Esophagus squamous epithelium (tissue), 5 donors: ENCODE measurements around the gene ZC3H13. TPM values are rescaled to one million over a fixed set of nuclear protein-coding genes. Genes with fewer than 3 reads are reported as not detected.

ENCODE experiments used
- DNase-seq: peaks from one replicate; lab custom pipeline; 2025; lab: John Stamatoyannopoulos, UW
- H3K27ac ChIP-seq, 4 donors: fragments of 200-600 bp; sonication (generic); one replicate each; pipeline ENCODE4 v1.5.1; 2016 to 2019; ENCODE audit warnings: mild to moderate bottlenecking in 1 of 4
- H3K27me3 ChIP-seq, 4 donors: fragments of 200-600 bp; sonication (generic); 1 replicate in 3 of 4; 2 replicates in 1 of 4; pipeline versions ENCODE4 v1.5.1 to v1.6.0; 2017 to 2021; ENCODE audit warnings: antibody characterized with exemption in 1 of 4
- H3K36me3 ChIP-seq, 3 donors: fragments of 200-600 bp; sonication (generic); one replicate each; pipeline ENCODE4 v1.5.1; 2016 to 2019
- H3K4me1 ChIP-seq, 3 donors: fragments of 200-600 bp; sonication (generic); one replicate each; pipeline ENCODE4 v1.5.1; 2017 to 2019
- H3K4me3 ChIP-seq, 4 donors: fragments of 200-600 bp; sonication (generic); 1 replicate in 3 of 4; 2 replicates in 1 of 4; pipeline ENCODE4 v1.5.1; 2016 to 2019; ENCODE audit warnings: mild to moderate bottlenecking in 2 of 4, moderate library complexity in 1 of 4
- H3K9me3 ChIP-seq, 3 donors: fragments of 200-600 bp; sonication (generic); one replicate each; pipeline ENCODE4 v1.5.1; 2016 to 2019
- CTCF ChIP-seq, 6 experiments: fragments of 450-650 bp in 4 of 6; fragments of 200-600 bp in 2 of 6; sonication (generic) in 2 of 6; IDR thresholded peaks; one replicate each; pipeline ENCODE4 v1.5.1; 2016 to 2019; ENCODE audit warnings: antibody characterized with exemption in 6 of 6, mild to moderate bottlenecking in 4 of 6, moderate library complexity in 4 of 6
- POLR2A ChIP-seq, 4 donors: fragments of 450-650 bp; IDR thresholded peaks; one replicate each; pipeline ENCODE4 v1.6.1; 2017; ENCODE audit warnings: antibody characterized with exemption in 4 of 4, mild to moderate bottlenecking in 4 of 4, moderate library complexity in 3 of 4
- WGBS, 2 donors: methylation state at CpG; one replicate each; pipeline ENCODE4 v1.1.5; 2018; 5-methylcytosine and 5-hydroxymethylcytosine counted together
- intact Hi-C: fragments of 100-400 bp; cut with DNase I; formaldehyde crosslinking; loops from one replicate; pipeline ENCODE4 v1.15.0; 2022
- total RNA-seq, 4 donors: library from RNA; depleted of rRNA; stranded (reverse); fragments of >200 nt; gene quantifications; one replicate each; pipeline ENCODE4 v1.1.0, GENCODE V29; 2016
- donor health status: DM: yes; HTN: yes; CAD: no.

The ZC3H13 gene
- total RNA-seq, 4 donors from 2014 or later: 12.4 to 28.8 (median 15.3) TPM

- TF ChIP-seq CTCF (IDR thresholded peaks at IDR 0.05) (no peak), POLR2A (IDR thresholded peaks at IDR 0.05) (no peak)
- Histone ChIP-seq H3K4me3 (no peak overlapping the region), H3K27ac (no peak overlapping the region), H3K36me3 (no peaks in the 10 kb centered on the region), H3K27me3 (peaks cover 0 to 43% (median 0%) of the 10 kb centered on the region in 4 donors), H3K9me3 (no peaks in the 10 kb centered on the region), H3K4me1 (no peaks in the 10 kb centered on the region)
- 48 to 50% methylated on average over 4 of the region's 4 CpGs for WGBS, 2 donors
- no peak for DNase-seq
- intact Hi-C loops: no loop called here
These were observed 115.9 kb downstream of the ZC3H13 start for GRCh38 chr13:45936621-45937020.

- Histone ChIP-seq H3K4me1 (peaks cover 0 to under 1% (median 0%) of the 10 kb centered on the region in 3 donors), H3K27ac (no peak overlapping the region), H3K27me3 (peaks cover 0 to 64% (median 0%) of the 10 kb centered on the region in 4 donors), H3K36me3 (no peaks in the 10 kb centered on the region), H3K4me3 (no peak overlapping the region), H3K9me3 (no peaks in the 10 kb centered on the region)
- TF ChIP-seq CTCF (IDR thresholded peaks at IDR 0.05) (no peak), POLR2A (IDR thresholded peaks at IDR 0.05) (no peak)
- WGBS, 2 donors: 81 to 83% methylated on average over 5 of the region's 5 CpGs
- intact Hi-C loops: no loop called here
- no peak for DNase-seq
These were observed 118.3 kb downstream of the ZC3H13 start for GRCh38 chr13:45934283-45934682.

GRCh38 chr13:45933203-45933908 is 119.2 kb downstream of the ZC3H13 start:
- H3K9me3 ChIP-seq: no peaks in the 10 kb centered on the region

GRCh38 chr13:45932676-45933075 is 119.9 kb downstream of the ZC3H13 start:
- Histone ChIP-seq H3K4me3 (no peak overlapping the region), H3K9me3 (no peaks in the 10 kb centered on the region), H3K27ac (no peak overlapping the region), H3K36me3 (no peaks in the 10 kb centered on the region), H3K4me1 (peaks cover 0 to 10% (median 0%) of the 10 kb centered on the region in 3 donors), H3K27me3 (peaks cover 0 to 64% (median 0%) of the 10 kb centered on the region in 4 donors)
- intact Hi-C loops: no loop called here
- WGBS, 2 donors: 59 to 69% methylated on average over 3 of the region's 3 CpGs
- DNase-seq: no peak
- TF ChIP-seq CTCF (IDR thresholded peaks at IDR 0.05) (no peak), POLR2A (IDR thresholded peaks at IDR 0.05) (no peak)

More at GRCh38 chr13:45933203-45933908, 119.2 kb downstream of the ZC3H13 start:
- Histone ChIP-seq H3K36me3 (no peaks in the 10 kb centered on the region), H3K27ac (no peak overlapping the region), H3K27me3 (peaks cover 0 to 64% (median 0%) of the 10 kb centered on the region in 4 donors), H3K4me3 (no peak overlapping the region), H3K4me1 (peaks cover 0 to 10% (median 0%) of the 10 kb centered on the region in 3 donors)
- WGBS, 2 donors: 69 to 81% methylated on average over 17 to 18 of the region's 18 CpGs
- TF ChIP-seq CTCF (IDR thresholded peaks at IDR 0.05) (no peak), POLR2A (IDR thresholded peaks at IDR 0.05) (no peak)
- intact Hi-C loops: no loop called here
- DNase-seq: no peak

GRCh38 chr13:45932172-45932571 is 120.4 kb downstream of the ZC3H13 start:
- intact Hi-C loops: no loop called here
- Histone ChIP-seq H3K36me3 (no peaks in the 10 kb centered on the region), H3K4me3 (no peak overlapping the region), H3K27ac (no peak overlapping the region), H3K4me1 (peaks cover 0 to 10% (median 0%) of the 10 kb centered on the region in 3 donors), H3K9me3 (no peaks in the 10 kb centered on the region), H3K27me3 (peaks cover 0 to 64% (median 0%) of the 10 kb centered on the region in 4 donors)
- no peak for DNase-seq
- WGBS, 2 donors: 70 to 84% methylated on average over 5 of the region's 5 CpGs
- TF ChIP-seq CTCF (IDR thresholded peaks at IDR 0.05): no peak
- TF ChIP-seq POLR2A (IDR thresholded peaks at IDR 0.05): no peak
